Measurements from ENCODE around the gene NCMAP. TPM values are rescaled to one million over a fixed set of nuclear protein-coding genes. Genes with fewer than 3 reads are reported as not detected.
"Not testable (repeated sequence)": the region's sequence is repeated elsewhere in the genome, so short reads cannot be mapped to it uniquely, and the experiment has no call there.

The NCMAP gene
- polyA plus RNA-seq, 1 donor from 2014 or later: not detected

DNA sequence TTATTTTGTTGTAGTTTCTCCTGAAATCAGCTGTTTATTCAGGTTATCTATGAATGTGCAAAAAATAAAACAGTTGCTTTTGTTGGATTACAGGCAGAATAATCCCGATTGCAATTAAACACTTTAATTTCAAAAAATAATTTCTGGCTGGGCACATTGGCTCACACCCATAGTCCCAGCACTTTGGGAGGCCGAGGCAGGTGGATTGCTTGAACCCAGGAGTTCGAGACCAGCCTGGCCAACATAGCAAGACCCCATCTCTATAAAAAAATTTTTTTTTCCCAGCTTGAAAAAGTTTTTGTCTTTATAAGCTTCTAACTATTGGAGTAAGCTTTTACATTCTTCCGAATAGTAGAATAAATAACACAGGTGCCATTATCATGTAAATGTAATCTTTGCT, 38.0 kb upstream of the NCMAP start:
- Histone ChIP-seq H3K9me2 (ENCODE audit: insufficient read depth, low read length) (no peaks in the 10 kb centered on the region), H2AFZ (ENCODE audit: low read depth, low read length) (no peak overlapping the region), H3K4me2 (ENCODE audit: low read length) (no peak overlapping the region), H3K4me3 (ENCODE audit: low read length) (no peak overlapping the region), H3K9ac (ENCODE audit: low read length) (no peak overlapping the region), H3K9me3 (ENCODE audit: low read length) (no peaks in the 10 kb centered on the region), H3K79me2 (replicated peaks; ENCODE audit: insufficient read depth, low read length) (no peaks in the 10 kb centered on the region), H4K20me1 (ENCODE audit: insufficient read depth) (no peaks in the 10 kb centered on the region), H3K27me3 (ENCODE audit: insufficient read depth, low read depth, low read length) (no peaks in the 10 kb centered on the region), H3K27ac (ENCODE audit: low read length) (no peak overlapping the region), H3K36me3 (ENCODE audit: insufficient read depth, low read length) (no peaks in the 10 kb centered on the region), H3F3A (ENCODE audit: insufficient read depth, low read length, poor library complexity, severe bottlenecking) (no peaks in the 10 kb centered on the region)
- TF ChIP-seq SMC3 (conservative IDR thresholded peaks at IDR 0.05; ENCODE audit: poor library complexity) (no peak), POLR2AphosphoS5 (IDR thresholded peaks at IDR 0.05) (no peak), EP300 (conservative IDR thresholded peaks at IDR 0.05; ENCODE audit: poor library complexity, severe bottlenecking) (no peak), TAF1 (IDR thresholded peaks at IDR 0.05; ENCODE audit: low read depth) (no peak), RAD21 (conservative IDR thresholded peaks at IDR 0.05) (no peak), MXI1 (conservative IDR thresholded peaks at IDR 0.05; ENCODE audit: poor library complexity, severe bottlenecking) (no peak), EZH2 (IDR thresholded peaks at IDR 0.05; ENCODE audit: borderline replicate concordance, insufficient read depth, low read length, poor library complexity, severe bottlenecking) (no peak)
- TF ChIP-seq, protein P1, sequence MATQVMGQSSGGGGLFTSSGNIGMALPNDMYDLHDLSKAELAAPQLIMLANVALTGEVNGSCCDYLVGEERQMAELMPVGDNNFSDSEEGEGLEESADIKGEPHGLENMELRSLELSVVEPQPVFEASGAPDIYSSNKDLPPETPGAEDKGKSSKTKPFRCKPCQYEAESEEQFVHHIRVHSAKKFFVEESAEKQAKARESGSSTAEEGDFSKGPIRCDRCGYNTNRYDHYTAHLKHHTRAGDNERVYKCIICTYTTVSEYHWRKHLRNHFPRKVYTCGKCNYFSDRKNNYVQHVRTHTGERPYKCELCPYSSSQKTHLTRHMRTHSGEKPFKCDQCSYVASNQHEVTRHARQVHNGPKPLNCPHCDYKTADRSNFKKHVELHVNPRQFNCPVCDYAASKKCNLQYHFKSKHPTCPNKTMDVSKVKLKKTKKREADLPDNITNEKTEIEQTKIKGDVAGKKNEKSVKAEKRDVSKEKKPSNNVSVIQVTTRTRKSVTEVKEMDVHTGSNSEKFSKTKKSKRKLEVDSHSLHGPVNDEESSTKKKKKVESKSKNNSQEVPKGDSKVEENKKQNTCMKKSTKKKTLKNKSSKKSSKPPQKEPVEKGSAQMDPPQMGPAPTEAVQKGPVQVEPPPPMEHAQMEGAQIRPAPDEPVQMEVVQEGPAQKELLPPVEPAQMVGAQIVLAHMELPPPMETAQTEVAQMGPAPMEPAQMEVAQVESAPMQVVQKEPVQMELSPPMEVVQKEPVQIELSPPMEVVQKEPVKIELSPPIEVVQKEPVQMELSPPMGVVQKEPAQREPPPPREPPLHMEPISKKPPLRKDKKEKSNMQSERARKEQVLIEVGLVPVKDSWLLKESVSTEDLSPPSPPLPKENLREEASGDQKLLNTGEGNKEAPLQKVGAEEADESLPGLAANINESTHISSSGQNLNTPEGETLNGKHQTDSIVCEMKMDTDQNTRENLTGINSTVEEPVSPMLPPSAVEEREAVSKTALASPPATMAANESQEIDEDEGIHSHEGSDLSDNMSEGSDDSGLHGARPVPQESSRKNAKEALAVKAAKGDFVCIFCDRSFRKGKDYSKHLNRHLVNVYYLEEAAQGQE (IDR thresholded peaks at IDR 0.05; ENCODE audit: borderline replicate concordance): no peak
- TF ChIP-seq, protein P2, sequence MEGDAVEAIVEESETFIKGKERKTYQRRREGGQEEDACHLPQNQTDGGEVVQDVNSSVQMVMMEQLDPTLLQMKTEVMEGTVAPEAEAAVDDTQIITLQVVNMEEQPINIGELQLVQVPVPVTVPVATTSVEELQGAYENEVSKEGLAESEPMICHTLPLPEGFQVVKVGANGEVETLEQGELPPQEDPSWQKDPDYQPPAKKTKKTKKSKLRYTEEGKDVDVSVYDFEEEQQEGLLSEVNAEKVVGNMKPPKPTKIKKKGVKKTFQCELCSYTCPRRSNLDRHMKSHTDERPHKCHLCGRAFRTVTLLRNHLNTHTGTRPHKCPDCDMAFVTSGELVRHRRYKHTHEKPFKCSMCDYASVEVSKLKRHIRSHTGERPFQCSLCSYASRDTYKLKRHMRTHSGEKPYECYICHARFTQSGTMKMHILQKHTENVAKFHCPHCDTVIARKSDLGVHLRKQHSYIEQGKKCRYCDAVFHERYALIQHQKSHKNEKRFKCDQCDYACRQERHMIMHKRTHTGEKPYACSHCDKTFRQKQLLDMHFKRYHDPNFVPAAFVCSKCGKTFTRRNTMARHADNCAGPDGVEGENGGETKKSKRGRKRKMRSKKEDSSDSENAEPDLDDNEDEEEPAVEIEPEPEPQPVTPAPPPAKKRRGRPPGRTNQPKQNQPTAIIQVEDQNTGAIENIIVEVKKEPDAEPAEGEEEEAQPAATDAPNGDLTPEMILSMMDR (IDR thresholded peaks at IDR 0.05; ENCODE audit: poor library complexity, severe bottlenecking): no peak

DNA sequence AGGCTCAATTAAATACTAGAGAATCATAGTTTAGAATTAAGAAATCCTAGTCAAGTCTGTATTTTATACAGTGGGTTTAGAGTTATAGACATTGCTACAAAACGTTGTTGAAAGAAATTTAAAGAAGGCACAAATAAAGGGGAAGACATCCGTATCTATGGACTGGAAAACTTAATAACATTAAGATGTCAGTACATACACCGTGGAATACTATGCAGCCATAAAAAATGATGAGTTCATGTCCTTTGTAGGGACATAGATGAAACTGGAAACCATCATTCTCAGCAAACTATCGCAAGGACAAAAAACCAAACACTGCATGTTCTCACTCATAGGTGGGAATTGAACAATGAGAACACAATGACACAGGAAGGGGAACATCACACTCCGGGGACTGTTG, 35.6 kb upstream of the NCMAP start:
- H4K20me1 ChIP-seq (ENCODE audit: insufficient read depth); H3K9me2 ChIP-seq (ENCODE audit: insufficient read depth, low read length); H3K9me3 ChIP-seq (ENCODE audit: low read length); H2AFZ ChIP-seq (ENCODE audit: low read depth, low read length); H3K4me3 ChIP-seq (ENCODE audit: low read length); H3K9ac ChIP-seq (ENCODE audit: low read length); H3K27ac ChIP-seq (ENCODE audit: low read length); H3K4me2 ChIP-seq (ENCODE audit: low read length); H3K36me3 ChIP-seq (ENCODE audit: insufficient read depth, low read length); H3K79me2 ChIP-seq (replicated peaks; ENCODE audit: insufficient read depth, low read length); H3F3A ChIP-seq (ENCODE audit: insufficient read depth, low read length, poor library complexity, severe bottlenecking); H3K27me3 ChIP-seq (ENCODE audit: insufficient read depth, low read depth, low read length): not testable (repeated sequence)

DNA sequence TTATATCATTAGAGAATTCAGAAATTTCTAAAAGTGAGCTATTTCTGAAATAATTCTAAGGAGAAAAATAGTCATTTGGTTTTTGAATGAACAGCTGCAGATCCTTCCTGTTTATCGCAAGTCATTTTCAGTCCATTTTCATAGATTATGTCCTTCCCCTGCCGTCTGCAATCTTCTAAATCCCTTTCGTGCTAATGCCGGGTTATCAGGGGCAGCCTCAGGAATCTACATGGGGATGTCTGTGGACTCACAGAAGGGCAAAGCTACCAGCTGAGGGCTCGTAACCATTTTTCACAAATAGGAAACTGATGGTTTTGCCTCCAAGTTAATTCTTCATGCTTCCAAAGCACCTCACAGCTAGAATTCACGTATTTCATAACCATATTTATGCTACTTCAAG, 30.3 kb upstream of the NCMAP start:
- Histone ChIP-seq H4K20me1 (ENCODE audit: insufficient read depth) (no peaks in the 10 kb centered on the region), H3K27ac (ENCODE audit: low read length) (no peak overlapping the region)
- TF ChIP-seq RAD21 (conservative IDR thresholded peaks at IDR 0.05): no peak

More for the DNA sequence above, 30.3 kb upstream of the NCMAP start:
- Histone ChIP-seq H3K79me2 (replicated peaks; ENCODE audit: insufficient read depth, low read length) (no peaks in the 10 kb centered on the region), H3F3A (ENCODE audit: insufficient read depth, low read length, poor library complexity, severe bottlenecking) (no peaks in the 10 kb centered on the region), H3K4me2 (ENCODE audit: low read length) (no peak overlapping the region), H3K4me3 (ENCODE audit: low read length) (no peak overlapping the region), H3K27me3 (ENCODE audit: insufficient read depth, low read depth, low read length) (no peaks in the 10 kb centered on the region), H3K36me3 (ENCODE audit: insufficient read depth, low read length) (no peaks in the 10 kb centered on the region), H2AFZ (ENCODE audit: low read depth, low read length) (no peak overlapping the region), H3K9ac (ENCODE audit: low read length) (no peak overlapping the region), H3K9me3 (ENCODE audit: low read length) (no peaks in the 10 kb centered on the region), H3K9me2 (ENCODE audit: insufficient read depth, low read length) (no peaks in the 10 kb centered on the region)
